Hepatocyte (in vitro differentiated cells): ENCODE measurements around the gene EMILIN1. TPM values are rescaled to one million over a fixed set of nuclear protein-coding genes. Genes with fewer than 3 reads are reported as not detected.
"Not testable (repeated sequence)": the region's sequence is repeated elsewhere in the genome, so short reads cannot be mapped to it uniquely, and the experiment has no call there.

ENCODE experiments used
- DNase-seq: peaks from one replicate; pipeline ENCODE4 v3.0.0-alpha.2; 2016; ENCODE audit warnings: low spot score
- H2AFZ ChIP-seq: fragments of 200-600 bp; sonication (generic); 2 replicates; pipeline ENCODE4 v1.6.0; 2016; ENCODE audit warnings: antibody characterized with exemption, mild to moderate bottlenecking
- H3K27ac ChIP-seq: fragments of 200-600 bp; sonication (generic); 2 replicates; pipeline ENCODE4 v1.5.1; 2016; ENCODE audit warnings: mild to moderate bottlenecking
- H3K27me3 ChIP-seq: fragments of 200-600 bp; sonication (generic); 2 replicates; pipeline ENCODE4 v1.6.1; 2016
- H3K36me3 ChIP-seq: fragments of 200-600 bp; sonication (generic); replicated peaks from 2 replicates; pipeline ENCODE4 v1.5.1; 2016; ENCODE audit warnings: low read depth; ENCODE audit not compliant: insufficient read depth
- H3K4me1 ChIP-seq: fragments of 200-600 bp; sonication (generic); 2 replicates; pipeline ENCODE4 v1.5.1; 2016; ENCODE audit warnings: mild to moderate bottlenecking, moderate library complexity; ENCODE audit not compliant: insufficient read depth
- H3K4me2 ChIP-seq: fragments of 200-600 bp; sonication (generic); 2 replicates; pipeline ENCODE4 v1.6.0; 2016
- H3K4me3 ChIP-seq: fragments of 200-600 bp; sonication (generic); 2 replicates; pipeline ENCODE4 v1.5.1; 2016; ENCODE audit warnings: mild to moderate bottlenecking
- H3K79me2 ChIP-seq: fragments of 200-600 bp; sonication (generic); 2 replicates; pipeline ENCODE4 v1.6.0; 2017; ENCODE audit warnings: mild to moderate bottlenecking
- H3K9me2 ChIP-seq: fragments of 200-600 bp; sonication (generic); replicated peaks from 2 replicates; pipeline ENCODE4 v1.6.0; 2017; ENCODE audit warnings: mild to moderate bottlenecking; ENCODE audit not compliant: insufficient read depth
- H3K9me3 ChIP-seq: fragments of 200-600 bp; sonication (generic); 2 replicates; pipeline ENCODE4 v1.5.1; 2016; ENCODE audit warnings: low read depth, mild to moderate bottlenecking
- H4K20me1 ChIP-seq: fragments of 200-600 bp; sonication (generic); 2 replicates; pipeline ENCODE4 v1.6.0; 2016; ENCODE audit warnings: mild to moderate bottlenecking; ENCODE audit not compliant: insufficient read depth, poor library complexity, severe bottlenecking
- CTCF ChIP-seq: fragments of 200-600 bp; sonication (generic); IDR thresholded peaks from 2 replicates; pipeline ENCODE4 v1.5.1; 2016; ENCODE audit warnings: antibody characterized with exemption, mild to moderate bottlenecking; ENCODE audit not compliant: poor library complexity
- EZH2 ChIP-seq: fragments of 200-600 bp; sonication (generic); IDR thresholded peaks from 2 replicates; pipeline ENCODE4 v1.6.1; 2016; ENCODE audit warnings: antibody characterized with exemption, mild to moderate bottlenecking, borderline replicate concordance
- EZH2phosphoT487 ChIP-seq: fragments of 200-600 bp; sonication (generic); IDR thresholded peaks from one replicate; pipeline ENCODE4 v1.6.1; 2018; ENCODE audit warnings: antibody characterized with exemption, mild to moderate bottlenecking, low read depth, moderate library complexity; ENCODE audit not compliant: unreplicated experiment, severe bottlenecking
- WGBS: methylation state at CpG from one replicate; pipeline ENCODE4 v1.1.6; 2016; ENCODE audit warnings: low lambda C conversion rate; ENCODE audit errors: missing lambda C conversion rate; 5-methylcytosine and 5-hydroxymethylcytosine counted together
- polyA plus RNA-seq: library from polyadenylated mRNA; unstranded; fragments of >200 nt; fragmentation: Nextera tagmentation; extraction: Ambion mirVana; gene quantifications from 2 replicates; pipeline ENCODE4 v1.2.1, GENCODE V29; 2016
- total RNA-seq: library from RNA; depleted of rRNA; stranded (reverse); fragments of >200 nt; gene quantifications from 2 replicates; pipeline ENCODE4 v1.2.3, GENCODE V29; 2014

Gene EMILIN1
- total and polyA plus RNA-seq, 2 experiments from 2014 or later: 80.8 to 109 TPM

DNA sequence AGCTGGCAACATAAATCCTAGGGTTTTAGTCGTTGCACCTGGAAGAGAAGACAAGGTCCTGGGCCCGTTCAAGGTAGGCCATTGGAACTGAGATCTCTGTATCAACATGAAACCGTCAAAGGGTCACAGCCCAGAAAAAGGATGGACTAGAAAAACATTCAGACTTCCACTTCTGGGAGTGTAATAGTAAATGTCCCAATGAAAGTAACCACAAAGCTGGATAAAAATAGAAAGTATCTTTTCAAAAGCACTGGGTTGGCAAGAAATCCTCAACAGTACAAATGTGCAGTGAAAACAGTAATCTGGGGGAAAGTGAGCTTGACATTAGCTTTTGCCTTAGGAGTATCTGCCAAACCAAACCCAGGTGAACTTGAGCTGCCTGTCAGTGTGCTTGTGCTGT lies 27.6 kb downstream of the EMILIN1 start:
- WGBS: 83% methylated on average over 3 of the region's 3 CpGs
- no peaks in the 10 kb centered on the region for H3K36me3 ChIP-seq
- H3K27ac ChIP-seq: no peak overlapping the region
- no peak for TF ChIP-seq EZH2phosphoT487
- no peaks in the 10 kb centered on the region for H3K79me2 ChIP-seq
- H3K27me3 ChIP-seq: no peaks in the 10 kb centered on the region
- H3K4me3 ChIP-seq: no peak overlapping the region
- H2AFZ ChIP-seq: no peak overlapping the region
- H3K4me1 ChIP-seq: no peaks in the 10 kb centered on the region
- no peaks in the 10 kb centered on the region for H4K20me1 ChIP-seq
- no peaks in the 10 kb centered on the region for H3K9me2 ChIP-seq
- no peak overlapping the region for H3K4me2 ChIP-seq
- no peaks in the 10 kb centered on the region for H3K9me3 ChIP-seq
- no peak for DNase-seq

DNA sequence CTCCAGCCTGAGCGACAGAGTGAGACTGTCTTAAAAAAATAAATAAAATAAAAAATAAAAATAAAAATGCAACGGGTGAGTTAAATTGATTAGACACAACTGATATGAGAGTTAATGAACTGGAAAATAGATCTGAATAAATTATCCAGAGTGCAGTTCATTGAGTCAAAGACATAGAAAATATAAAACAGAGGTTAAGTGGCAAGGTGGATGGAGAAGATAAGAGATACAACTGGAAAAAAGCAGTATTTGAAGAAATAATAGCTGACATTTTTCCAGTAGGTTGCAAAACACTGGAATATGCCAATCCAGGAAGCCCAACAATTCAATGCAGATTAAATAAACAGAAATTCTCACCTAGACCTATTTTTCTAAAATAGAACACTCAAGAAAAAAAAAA lies 29.8 kb downstream of the EMILIN1 start:
- Histone ChIP-seq H3K9me2 (no peaks in the 10 kb centered on the region), H3K27ac (no peak overlapping the region), H3K4me3 (no peak overlapping the region), H3K36me3 (no peaks in the 10 kb centered on the region), H4K20me1 (no peaks in the 10 kb centered on the region), H3K4me1 (no peaks in the 10 kb centered on the region), H2AFZ (no peak overlapping the region), H3K27me3 (no peaks in the 10 kb centered on the region), H3K79me2 (no peaks in the 10 kb centered on the region), H3K4me2 (no peak overlapping the region), H3K9me3 (no peaks in the 10 kb centered on the region)
- WGBS: 92% methylated on average over 2 of the region's 2 CpGs
- TF ChIP-seq EZH2 (no peak), CTCF (no peak), EZH2phosphoT487 (no peak)
- no peak for DNase-seq

DNA sequence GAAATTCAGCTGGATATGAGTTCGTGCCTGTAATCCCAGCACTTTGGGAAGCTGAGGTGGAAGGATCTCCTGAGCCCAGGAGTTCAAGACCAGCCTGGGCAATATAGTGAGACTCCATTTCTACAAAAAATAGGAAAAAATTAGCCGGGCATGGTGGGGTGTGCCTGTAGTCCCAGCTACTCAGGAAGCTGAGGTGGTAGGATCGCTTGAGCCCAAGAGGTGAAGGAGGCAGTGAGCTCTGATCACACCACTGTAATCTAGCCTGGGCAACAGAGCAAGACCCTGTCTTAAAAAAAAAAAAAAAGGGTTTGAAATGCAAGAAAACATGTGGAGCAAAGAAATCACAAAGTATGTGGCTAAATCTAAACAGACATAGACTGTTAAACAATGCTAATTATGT lies 30.7 kb downstream of the EMILIN1 start:
- Histone ChIP-seq H3K4me1 (no peaks in the 10 kb centered on the region), H3K4me3 (no peak overlapping the region), H3K36me3 (no peaks in the 10 kb centered on the region), H3K27ac (no peak overlapping the region), H3K9me2 (no peaks in the 10 kb centered on the region), H3K79me2 (no peaks in the 10 kb centered on the region), H4K20me1 (no peaks in the 10 kb centered on the region), H3K9me3 (no peaks in the 10 kb centered on the region), H2AFZ (no peak overlapping the region), H3K4me2 (no peak overlapping the region), H3K27me3 (no peaks in the 10 kb centered on the region)
- no peak for DNase-seq
- TF ChIP-seq EZH2 (no peak), EZH2phosphoT487 (no peak), CTCF (no peak)
- 88% methylated on average over 3 of the region's 3 CpGs for WGBS

DNA sequence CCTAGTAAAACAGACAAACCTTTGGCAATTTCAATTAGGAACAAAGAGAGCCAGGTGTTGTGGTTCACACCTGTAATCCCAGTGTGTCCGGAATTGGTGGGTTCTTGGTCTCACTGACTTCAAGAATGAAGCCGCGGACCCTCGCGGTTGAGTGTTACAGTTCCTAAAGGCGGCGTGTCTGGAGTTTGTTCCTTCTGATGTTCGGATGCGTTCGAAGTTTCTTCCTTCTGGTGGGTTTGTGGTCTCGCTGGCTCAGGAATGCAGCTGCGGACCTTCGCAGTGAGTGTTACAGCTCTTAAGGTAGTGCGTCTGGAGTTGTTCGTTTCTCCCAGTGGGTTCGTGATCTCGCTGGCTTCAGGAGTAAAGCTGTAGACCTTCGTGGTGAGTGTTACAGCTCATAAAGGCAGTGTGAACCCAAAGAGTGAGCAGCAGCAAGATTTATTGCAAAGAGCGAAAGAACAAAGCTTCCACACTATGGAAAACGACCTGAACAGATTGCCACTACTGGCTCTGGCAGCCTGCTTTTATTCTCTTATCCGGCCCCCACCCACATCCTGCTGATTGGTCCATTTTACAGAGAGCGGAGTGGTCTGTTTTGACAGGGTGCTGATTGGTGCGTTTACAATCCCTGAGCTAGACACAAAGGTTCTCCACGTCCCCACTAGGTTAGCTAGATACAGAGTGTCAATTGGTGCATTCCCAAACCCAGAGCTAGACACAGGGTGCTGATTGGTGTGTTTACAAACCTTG lies 32.4 kb downstream of the EMILIN1 start:
- H3K27me3 ChIP-seq, H3K4me1 ChIP-seq, H3K36me3 ChIP-seq, H3K4me2 ChIP-seq, H3K9me2 ChIP-seq, H3K79me2 ChIP-seq, H4K20me1 ChIP-seq, H3K9me3 ChIP-seq, H3K27ac ChIP-seq, H2AFZ ChIP-seq, DNase-seq, H3K4me3 ChIP-seq: not testable (repeated sequence)
- WGBS: 86% methylated on average over 24 of the region's 24 CpGs

DNA sequence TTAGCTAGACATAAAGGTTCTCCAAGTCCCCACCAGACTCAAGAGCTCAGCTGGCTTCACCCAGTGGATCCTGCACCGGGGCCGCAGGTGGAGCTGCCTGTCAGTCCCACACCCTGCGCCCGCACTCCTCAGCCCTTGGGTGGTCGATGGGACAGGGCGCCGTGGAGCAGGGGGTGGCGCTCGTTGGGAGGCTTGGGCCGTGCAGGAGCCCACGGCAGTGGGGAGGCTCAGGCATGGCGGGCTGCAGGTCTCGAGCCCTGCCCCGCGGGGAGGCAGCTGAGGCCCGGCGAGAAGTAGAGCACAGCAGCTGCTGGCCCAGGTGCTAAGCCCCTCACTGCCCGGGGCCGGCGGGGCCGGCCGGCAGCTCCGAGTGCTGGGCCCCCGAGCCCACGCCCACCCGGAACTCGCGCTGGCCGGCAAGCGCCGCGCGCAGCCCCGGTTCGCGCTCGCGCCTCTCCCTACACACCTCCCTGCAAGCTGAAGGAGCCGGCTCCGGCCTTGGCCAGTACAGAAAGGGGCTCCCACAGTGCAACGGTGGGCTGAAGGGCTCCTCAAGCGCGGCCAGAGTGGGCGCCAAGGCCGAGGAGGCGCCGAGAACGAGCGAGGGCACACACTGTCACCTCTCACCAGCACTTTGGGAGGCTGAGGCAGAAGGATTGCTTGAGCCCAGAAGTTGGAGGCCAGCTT lies 33.1 kb downstream of the EMILIN1 start:
- H4K20me1 ChIP-seq, H3K9me3 ChIP-seq, H3K9me2 ChIP-seq, H3K27ac ChIP-seq, H3K79me2 ChIP-seq, H3K4me3 ChIP-seq, H3K4me1 ChIP-seq, H2AFZ ChIP-seq, H3K27me3 ChIP-seq, H3K4me2 ChIP-seq, H3K36me3 ChIP-seq, DNase-seq: not testable (repeated sequence)
- 94% methylated on average over 28 of the region's 49 CpGs for WGBS
